ENCODE measurements around the gene TCF3. TPM values are rescaled to one million over a fixed set of nuclear protein-coding genes. Genes with fewer than 3 reads are reported as not detected.

TCF3 gene
- total and polyA plus RNA-seq, 10 of the 15 experiments (the other 5 are each of a cell fraction or from before 2014, with no cell fraction given), result 6.7 to 282 (median 70.7) TPM

- TF ChIP-seq POLR2AphosphoS5 (IDR thresholded peaks at IDR 0.05; ENCODE audit: low read length) (no peak), KDM1A (IDR thresholded peaks at IDR 0.05; ENCODE audit: borderline replicate concordance) (no peak), RFX5 (IDR thresholded peaks at IDR 0.05; ENCODE audit: low read depth, low read length) (no peak), RB1 (IDR thresholded peaks at IDR 0.05; ENCODE audit: borderline replicate concordance) (no peak), BRCA1 (IDR thresholded peaks at IDR 0.05; ENCODE audit: low read depth, low read length) (no peak), EZH2 (IDR thresholded peaks at IDR 0.05; ENCODE audit: borderline replicate concordance, control insufficient read depth, low read depth, low read length) (no peak), HDGF (IDR thresholded peaks at IDR 0.05) (no peak), BACH1 (IDR thresholded peaks at IDR 0.05; ENCODE audit: borderline replicate concordance) (no peak), IRF4 (IDR thresholded peaks at IDR 0.05; ENCODE audit: low read depth, low read length) (no peak), SMAD1 (IDR thresholded peaks at IDR 0.05; ENCODE audit: low read depth, partially characterized antibody) (no peak), SP1 (IDR thresholded peaks at IDR 0.05; ENCODE audit: low read depth, low read length) (no peak), SRF (IDR thresholded peaks at IDR 0.05; ENCODE audit: low read depth in 2 of 2, low read length in 2 of 2) (no peak), CUX1 (IDR thresholded peaks at IDR 0.05; ENCODE audit: insufficient replicate concordance, low read depth, low read length) (no peak), MEF2B (IDR thresholded peaks at IDR 0.05; ENCODE audit: partially characterized antibody, poor library complexity, severe bottlenecking) (no peak), ZSCAN29 (IDR thresholded peaks at IDR 0.05) (no peak), NRF1 (conservative IDR thresholded peaks at IDR 0.05; ENCODE audit: low read depth, low read length) (no peak), CEBPB (IDR thresholded peaks at IDR 0.05; ENCODE audit: borderline replicate concordance in 1 of 2, low read depth in 2 of 2, low read length in 2 of 2) (no peak)
- H2AFZ ChIP-seq (ENCODE audit: control insufficient read depth, low read depth, low read length), result no peak overlapping the region
- H3K4me2 ChIP-seq (ENCODE audit: control insufficient read depth, insufficient read depth), result no peak overlapping the region
- H3K9me3 ChIP-seq (replicated peaks; ENCODE audit: control insufficient read depth, insufficient read depth, low read length), result no peaks in the 10 kb centered on the region
- H3K4me1 ChIP-seq (ENCODE audit: control insufficient read depth, insufficient read depth, low read length), result 0 out of 2 replicates have a peak, but pooled peaks cover 1% of the 10 kb centered on the region
- WGBS (ENCODE audit: insufficient coverage, insufficient replicate concordance, low lambda C conversion rate, missing lambda C conversion rate), result 96% methylated on average over 7 of the region's 13 CpGs
- ChIA-PET SMC1A (ENCODE audit: uncharacterized antibody, unreplicated experiment) (no interaction called here), CTCF (no interaction called here), POLR2A (no interaction called here), RAD21 (ENCODE audit: unreplicated experiment) (no interaction called here)
- H3K27ac ChIP-seq (ENCODE audit: control insufficient read depth, insufficient read depth), result no peak overlapping the region
- BruUV-seq (replicated peaks), result no TSS peak
- intact Hi-C loops (cut with micrococcal nuclease; ENCODE audit: unreplicated experiment) (no loop called here), in situ Hi-C loops (cut with MboI) (no loop called here)
- no peaks in the 10 kb centered on the region for H4K20me1 ChIP-seq (ENCODE audit: control insufficient read depth, insufficient read depth)
- ATAC-seq (no peak), DNase-seq (ENCODE audit: low read depth, low spot score) (no peak), FAIRE-seq (no peak)
- H3K27me3 ChIP-seq (replicated peaks in 1 of 2; ENCODE audit: control insufficient read depth in 2 of 2, insufficient read depth in 2 of 2, low read length in 1 of 2), result no peaks in the 10 kb centered on the region
- no peak overlapping the region for H3K4me3 ChIP-seq
- peaks cover 17% of the 10 kb centered on the region for H3K79me2 ChIP-seq (ENCODE audit: control insufficient read depth, insufficient read depth, low read length)
- H3K9ac ChIP-seq (ENCODE audit: control insufficient read depth, insufficient read depth, low read length), result no peak overlapping the region
- H3K36me3 ChIP-seq (ENCODE audit: control insufficient read depth in 2 of 2, insufficient read depth in 2 of 2, low read length in 1 of 2), result peaks cover 9 to 17% of the 10 kb centered on the region in 2 experiments
Measured at GRCh38 chr19:1585243-1585580, 67.2 kb downstream of the TCF3 start.

Measured in GM12878 (cell line).